ENCODE measurements around the gene IRX1. TPM values are rescaled to one million over a fixed set of nuclear protein-coding genes. Genes with fewer than 3 reads are reported as not detected.

Gene IRX1
- total RNA-seq: 0.13 and 0.22 TPM in 2 replicates

GRCh38 chr5:3595006-3595961 is at the start of gene IRX1:
Gene IRX1 (plus strand): TSS chr5:3595832. CDS start chr5:3596106, 274 bp downstream.

